Thoracic aorta (tissue), 2 donors: ENCODE data around the gene COL6A2. TPM values are rescaled to one million over a fixed set of nuclear protein-coding genes. Genes with fewer than 3 reads are reported as not detected.

ENCODE experiments used
- ATAC-seq: fragments of 150-250 bp; one replicate; pipeline ENCODE4 v1.8.0; 2017; ENCODE audit warnings: low read depth; ENCODE audit not compliant: insufficient number of reproducible peaks, low FRiP score
- DNase-seq: peaks from one replicate; pipeline ENCODE4 v3.0.0-alpha.2; 2020; ENCODE audit warnings: low spot score
- H3K27ac ChIP-seq, 2 donors: fragments of 200-600 bp; sonication (generic); 1 replicate in 1 of 2; 2 replicates in 1 of 2; pipeline ENCODE4 v1.5.1; 2016; ENCODE audit warnings: mild to moderate bottlenecking in 2 of 2, moderate library complexity in 2 of 2
- H3K27me3 ChIP-seq: fragments of 200-600 bp; sonication (generic); replicated peaks from 2 replicates; pipeline ENCODE4 v1.6.0; 2016; ENCODE audit warnings: mild to moderate bottlenecking; ENCODE audit not compliant: insufficient read depth
- H3K36me3 ChIP-seq: fragments of 200-600 bp; sonication (generic); one replicate; pipeline ENCODE4 v1.5.1; 2016
- H3K4me1 ChIP-seq, 2 donors: fragments of 200-600 bp; sonication (generic); 1 replicate in 1 of 2; 2 replicates in 1 of 2; pipeline versions ENCODE4 v1.5.1 to v1.6.0; 2016; ENCODE audit warnings: low read depth in 2 of 2, mild to moderate bottlenecking in 1 of 2; ENCODE audit not compliant: control insufficient read depth in 1 of 2
- H3K4me3 ChIP-seq: fragments of 200-600 bp; sonication (generic); 2 replicates; pipeline ENCODE4 v1.5.1; 2016; ENCODE audit warnings: mild to moderate bottlenecking
- H3K9me3 ChIP-seq: fragments of 200-600 bp; sonication (generic); 2 replicates; pipeline ENCODE4 v1.5.1; 2016
- CTCF ChIP-seq: fragments of 200-600 bp; sonication (generic); IDR thresholded peaks from one replicate; pipeline ENCODE4 v1.5.1; 2019; ENCODE audit warnings: antibody characterized with exemption
- total RNA-seq, 2 donors: library from RNA; depleted of rRNA; stranded (reverse); fragments of >200 nt; gene quantifications; one replicate each; pipeline versions ENCODE4 v1.1.0 to v1.2.3, GENCODE V29; 2016

Gene COL6A2
- total RNA-seq, 2 donors from 2014 or later = 1,835 to 1,885 TPM

GRCh38 chr21:46141767-46142581 lies 44.1 kb downstream of the COL6A2 start:
- DNase-seq = no peak
- Histone ChIP-seq H3K4me1 (peaks cover 0 to 6% of the 10 kb centered on the region in 2 donors), H3K36me3 (no peaks in the 10 kb centered on the region), H3K27ac (no peak overlapping the region), H3K9me3 (no peaks in the 10 kb centered on the region), H3K27me3 (no peaks in the 10 kb centered on the region), H3K4me3 (no peak overlapping the region)
- no peak for ATAC-seq
- no peak for TF ChIP-seq CTCF

DNA sequence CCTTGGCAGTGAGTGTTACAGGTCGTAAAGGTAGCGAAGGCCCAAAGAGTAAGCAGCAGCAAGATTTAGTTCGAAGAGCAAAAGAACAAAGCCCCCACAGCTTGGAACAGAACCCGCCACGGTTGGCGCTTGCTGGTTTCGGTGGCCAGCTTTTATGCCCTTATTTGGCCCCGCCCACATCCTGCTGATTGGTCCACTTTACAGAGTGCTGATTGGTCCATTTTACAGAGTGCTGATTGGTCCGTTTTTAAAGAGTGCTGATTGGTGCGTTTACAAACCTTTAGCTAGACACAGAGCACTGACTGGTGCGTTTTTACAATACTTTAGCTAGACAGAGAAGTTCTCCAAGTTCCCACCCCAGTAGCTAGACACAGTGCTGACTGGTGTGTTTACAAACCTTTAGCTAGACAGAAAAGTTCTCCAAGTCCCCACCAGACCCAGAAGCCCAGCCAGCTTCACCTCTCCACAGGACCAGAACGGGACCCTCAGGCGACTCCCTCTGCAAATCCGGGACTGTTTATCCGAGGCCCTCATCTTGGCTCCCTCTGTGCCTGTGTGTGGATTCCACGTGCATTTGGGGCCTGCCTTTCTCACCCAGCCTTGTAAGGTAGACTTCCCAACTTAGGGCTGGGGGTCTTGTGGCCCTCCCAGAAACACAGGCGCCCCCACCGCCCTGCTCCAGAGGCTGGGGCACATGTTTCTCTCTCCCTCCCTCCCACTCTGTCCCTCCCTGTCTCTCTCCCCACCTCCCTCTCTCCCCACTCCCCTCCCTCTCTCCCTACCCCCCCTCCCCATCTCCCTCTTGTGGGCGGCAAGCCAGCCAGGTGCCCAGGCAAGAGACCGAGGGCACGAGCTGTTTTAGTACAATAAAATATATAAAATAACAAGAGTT lies 44.9 kb downstream of the COL6A2 start:
- no peak overlapping the region for H3K4me3 ChIP-seq
- peaks cover 0 to 6% of the 10 kb centered on the region in 2 donors for H3K4me1 ChIP-seq
- H3K36me3 ChIP-seq = no peaks in the 10 kb centered on the region
- TF ChIP-seq CTCF = no peak
- no peaks in the 10 kb centered on the region for H3K27me3 ChIP-seq
- H3K9me3 ChIP-seq = no peaks in the 10 kb centered on the region
- no peak for DNase-seq
- ATAC-seq = no peak
- no peak overlapping the region for H3K27ac ChIP-seq

DNA sequence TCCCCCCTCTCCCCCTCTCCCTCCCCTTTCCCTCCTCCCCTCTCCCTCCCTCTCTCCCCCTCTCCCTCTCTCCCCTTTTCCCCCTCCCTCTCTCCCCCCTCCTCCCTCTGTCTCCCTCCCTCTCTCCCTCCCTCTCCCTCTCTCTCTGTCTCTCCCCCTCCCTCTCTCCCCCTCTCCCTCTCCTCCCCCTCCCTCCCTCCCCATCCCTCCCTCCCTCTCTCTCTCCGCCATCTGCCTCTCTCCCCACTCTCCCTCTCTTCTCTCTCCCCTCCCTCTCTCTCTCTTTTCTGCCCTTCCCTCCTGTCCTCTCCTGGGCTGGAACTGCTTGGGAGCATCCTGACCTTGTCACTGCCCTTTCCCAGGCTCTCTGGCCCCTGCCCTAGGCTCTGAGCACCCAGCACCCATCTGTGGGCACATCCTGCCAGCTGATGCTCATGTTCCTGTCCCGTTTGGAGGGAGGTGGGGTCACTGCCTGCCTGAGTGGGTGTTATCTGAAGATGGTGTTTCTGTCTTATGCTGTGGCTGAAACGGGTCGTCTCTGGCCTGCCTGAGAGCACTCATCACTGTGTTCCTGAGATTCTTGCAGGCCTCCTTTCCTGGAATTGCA lies 46.7 kb downstream of the COL6A2 start:
- H3K9me3 ChIP-seq = no peaks in the 10 kb centered on the region
- H3K27ac ChIP-seq = no peak overlapping the region
- peaks cover 0 to 6% of the 10 kb centered on the region in 2 donors for H3K4me1 ChIP-seq
- ATAC-seq (no peak), DNase-seq (no peak)
- no peak overlapping the region for H3K4me3 ChIP-seq
- no peak for TF ChIP-seq CTCF
- no peaks in the 10 kb centered on the region for H3K36me3 ChIP-seq
- no peaks in the 10 kb centered on the region for H3K27me3 ChIP-seq

GRCh38 chr21:46145159-46145839 lies 47.4 kb downstream of the COL6A2 start:
- H3K4me1 ChIP-seq = peaks cover 0 to 6% of the 10 kb centered on the region in 2 donors
- DNase-seq (no peak), ATAC-seq (no peak)
- H3K36me3 ChIP-seq = no peaks in the 10 kb centered on the region
- H3K4me3 ChIP-seq = no peak overlapping the region
- no peaks in the 10 kb centered on the region for H3K9me3 ChIP-seq
- no peaks in the 10 kb centered on the region for H3K27me3 ChIP-seq
- no peak overlapping the region for H3K27ac ChIP-seq
- no peak for TF ChIP-seq CTCF
